K562 (cell line): ENCODE results near the gene TMC8. TPM values are rescaled to one million over a fixed set of nuclear protein-coding genes. Genes with fewer than 3 reads are reported as not detected.

Experiments
- ADNP ChIP-seq: fragments of 200-800 bp; sonication (Bioruptor generic); IDR thresholded peaks from 2 replicates; pipeline ENCODE4 v1.6.1; 2016; ENCODE audit warnings: missing genetic modification characterization, missing compliant biosample characterization
- CBX8 ChIP-seq: fragments of 200-600 bp; sonication (generic); IDR thresholded peaks from 2 replicates; pipeline ENCODE4 v1.6.1; 2012; ENCODE audit warnings: borderline replicate concordance, mixed run types, low read depth, mild to moderate bottlenecking, moderate library complexity, mixed read lengths, low read length, control low read depth, inconsistent platforms; ENCODE audit not compliant: poor library complexity, severe bottlenecking; ENCODE audit errors: extremely low read depth
- KHSRP ChIP-seq: fragments of 450-650 bp; IDR thresholded peaks from 2 replicates; pipeline ENCODE4 v1.6.1; 2017
- LEF1 ChIP-seq: fragments of 450-650 bp; IDR thresholded peaks from 2 replicates; pipeline ENCODE4 v1.6.1; 2016; ENCODE audit warnings: mild to moderate bottlenecking
- MAZ ChIP-seq, 2 experiments: fragments of 450-650 bp in 1 of 2; sonication (generic) in 1 of 2; formaldehyde crosslinking; IDR thresholded peaks in 1 of 2; conservative IDR thresholded peaks in 1 of 2; 2 replicates each; pipeline versions ENCODE4 v1.4.0 to v1.5.0; 2020; ENCODE audit warnings: mild to moderate bottlenecking in 1 of 2, missing genetic modification reagents in 1 of 2
- NELFE ChIP-seq: IDR thresholded peaks from 2 replicates; pipeline ENCODE4 v1.6.1; 2011; ENCODE audit warnings: mild to moderate bottlenecking; ENCODE audit not compliant: insufficient read depth, insufficient read length
- POLR2AphosphoS2 ChIP-seq: IDR thresholded peaks from 2 replicates; pipeline ENCODE4 v1.6.1; 2012; ENCODE audit warnings: low read length, improper control_type of control experiment
- SIN3B ChIP-seq: fragments of 450-650 bp; IDR thresholded peaks from 2 replicates; pipeline ENCODE4 v1.6.1; 2017; ENCODE audit warnings: low read depth, mild to moderate bottlenecking, moderate library complexity
- TRIM25 ChIP-seq: fragments of 450-650 bp; IDR thresholded peaks from 2 replicates; pipeline ENCODE4 v1.7.0; 2016; ENCODE audit warnings: borderline replicate concordance
- ZBTB40 ChIP-seq, 2 experiments: fragments of 450-650 bp in 1 of 2; sonication (generic) in 1 of 2; formaldehyde crosslinking in 1 of 2; IDR thresholded peaks; 2 replicates each; pipeline versions ENCODE4 v1.7.1 to v1.9.0; 2016 to 2022; ENCODE audit warnings: inconsistent platforms in 1 of 2, mild to moderate bottlenecking in 1 of 2, missing genetic modification reagents in 1 of 2
- ZNF347 ChIP-seq: fragments of 450-650 bp; formaldehyde crosslinking; IDR thresholded peaks from 2 replicates; pipeline ENCODE4 v1.4.0; 2020; ENCODE audit warnings: low read depth, mild to moderate bottlenecking, moderate library complexity
- ZNF780A ChIP-seq: fragments of 250-450 bp; sonication (Bioruptor Pico); IDR thresholded peaks from 2 replicates; pipeline ENCODE4 v1.5.0; 2021; ENCODE audit warnings: mild to moderate bottlenecking
- polyA plus RNA-seq, 8 experiments: library from polyadenylated mRNA; depleted of rRNA in 4 of 8; stranded (reverse) in 5 of 8; unstranded in 3 of 8; fragments of >200 nt; fragmentation: Nextera tagmentation in 2 of 8; fragmentation: Illumina TruSeq in 1 of 8; extraction: Ambion mirVana in 2 of 8; extraction: Trizol in 1 of 8; gene quantifications; 2 replicates each; pipeline versions ENCODE4 v1.2.1 to v1.2.3, GENCODE V29; 2011 to 2014; ENCODE audit warnings: inconsistent platforms in 1 of 8, missing spikeins in 1 of 8
- total RNA-seq, 7 experiments: library from RNA; depleted of rRNA in 6 of 7; stranded (reverse); fragments of >200 nt in 6 of 7; fragmentation: Illumina TruSeq in 2 of 7; extraction: Trizol in 2 of 7; gene quantifications; 2 replicates each; pipeline versions ENCODE4 v1.2.1 to v1.2.3, GENCODE V29; 2011 to 2021; ENCODE audit warnings: low replicate concordance in 1 of 7

Gene TMC8
- total and polyA plus RNA-seq, 9 of the 15 experiments (the other 6 are each of a cell fraction or from before 2014, with no cell fraction given) = 0.13 to 10.9 (median 2.8) TPM

GRCh38 chr17:78137392-78138203, 7.0 kb downstream of the TMC8 start (continued):
- TF ChIP-seq KHSRP (no peak), ADNP (peak; percentile 100), ZNF780A (CRISPR knock-in tag) (no peak), ZBTB40 (IDR thresholded peaks at IDR 0.05) (peak; percentile 49; the same call in 1 of the 2 replicates), ZBTB40 (CRISPR knock-in tag; IDR thresholded peaks at IDR 0.05) (0 out of 2 replicates have a peak, but pooled peaks have one; percentile 30), POLR2AphosphoS2 (no peak), NELFE (no peak), MAZ (CRISPR knock-in tag; conservative IDR thresholded peaks at IDR 0.05 in 1 of 2, IDR thresholded peaks at IDR 0.05 in 1 of 2) (peak in 1 of 2 experiments; percentile 56; a peak in 3 of 4 replicates), TRIM25 (no peak), ZNF347 (CRISPR knock-in tag) (no peak), LEF1 (0 out of 2 replicates have a peak, but pooled peaks have one; percentile 19), CBX8 (no peak), SIN3B (no peak)
